GM12801 (cell line): ENCODE measurements around the gene AP3B1.

Experiments
- TF ChIP-seq, protein P1 (sequence below): IDR thresholded peaks from one replicate; pipeline ENCODE4 v1.5.1; 2011; ENCODE audit warnings: control low read depth; ENCODE audit not compliant: insufficient read length; ENCODE audit errors: extremely low read depth

The AP3B1 gene

DNA sequence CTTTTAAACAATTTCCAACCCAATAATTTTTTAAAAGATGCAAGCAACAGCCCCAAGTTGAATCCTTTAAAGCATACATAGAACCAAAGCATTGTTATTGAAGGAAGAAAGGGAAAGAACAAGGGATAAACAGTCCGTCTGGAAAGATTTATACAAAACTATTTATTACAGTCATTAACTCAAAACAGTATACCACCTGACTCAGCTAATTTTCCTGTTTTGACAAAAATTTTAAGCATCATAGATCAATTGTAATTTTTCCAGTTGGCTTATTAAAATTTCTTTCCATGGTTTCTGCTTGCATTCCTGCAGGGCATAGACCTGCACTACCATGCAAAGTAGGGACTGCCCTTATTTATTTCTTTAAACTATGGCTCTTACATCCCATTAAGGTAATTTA lies 29.9 kb downstream of the AP3B1 start:
- TF ChIP-seq, protein P1, sequence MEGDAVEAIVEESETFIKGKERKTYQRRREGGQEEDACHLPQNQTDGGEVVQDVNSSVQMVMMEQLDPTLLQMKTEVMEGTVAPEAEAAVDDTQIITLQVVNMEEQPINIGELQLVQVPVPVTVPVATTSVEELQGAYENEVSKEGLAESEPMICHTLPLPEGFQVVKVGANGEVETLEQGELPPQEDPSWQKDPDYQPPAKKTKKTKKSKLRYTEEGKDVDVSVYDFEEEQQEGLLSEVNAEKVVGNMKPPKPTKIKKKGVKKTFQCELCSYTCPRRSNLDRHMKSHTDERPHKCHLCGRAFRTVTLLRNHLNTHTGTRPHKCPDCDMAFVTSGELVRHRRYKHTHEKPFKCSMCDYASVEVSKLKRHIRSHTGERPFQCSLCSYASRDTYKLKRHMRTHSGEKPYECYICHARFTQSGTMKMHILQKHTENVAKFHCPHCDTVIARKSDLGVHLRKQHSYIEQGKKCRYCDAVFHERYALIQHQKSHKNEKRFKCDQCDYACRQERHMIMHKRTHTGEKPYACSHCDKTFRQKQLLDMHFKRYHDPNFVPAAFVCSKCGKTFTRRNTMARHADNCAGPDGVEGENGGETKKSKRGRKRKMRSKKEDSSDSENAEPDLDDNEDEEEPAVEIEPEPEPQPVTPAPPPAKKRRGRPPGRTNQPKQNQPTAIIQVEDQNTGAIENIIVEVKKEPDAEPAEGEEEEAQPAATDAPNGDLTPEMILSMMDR, result no peak

DNA sequence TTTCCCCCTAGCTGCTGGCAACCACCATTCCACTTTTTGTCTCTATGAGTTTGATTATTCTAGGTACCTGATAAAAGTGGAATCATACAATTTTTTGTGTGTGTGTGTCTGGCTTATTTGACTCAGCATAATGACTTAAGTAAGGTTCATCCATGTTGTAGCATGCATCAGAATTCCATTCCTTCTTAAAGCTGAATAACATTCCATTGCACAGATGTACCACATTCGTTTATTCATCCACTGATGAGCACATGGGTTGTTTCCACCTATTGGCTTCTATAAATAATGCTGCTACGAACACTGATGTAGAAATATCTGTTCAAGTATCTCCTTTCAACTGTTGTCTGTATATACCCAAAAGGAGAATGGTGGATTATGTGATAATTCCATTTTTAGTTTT lies 33.7 kb downstream of the AP3B1 start:
- TF ChIP-seq, protein P1, result no peak

DNA sequence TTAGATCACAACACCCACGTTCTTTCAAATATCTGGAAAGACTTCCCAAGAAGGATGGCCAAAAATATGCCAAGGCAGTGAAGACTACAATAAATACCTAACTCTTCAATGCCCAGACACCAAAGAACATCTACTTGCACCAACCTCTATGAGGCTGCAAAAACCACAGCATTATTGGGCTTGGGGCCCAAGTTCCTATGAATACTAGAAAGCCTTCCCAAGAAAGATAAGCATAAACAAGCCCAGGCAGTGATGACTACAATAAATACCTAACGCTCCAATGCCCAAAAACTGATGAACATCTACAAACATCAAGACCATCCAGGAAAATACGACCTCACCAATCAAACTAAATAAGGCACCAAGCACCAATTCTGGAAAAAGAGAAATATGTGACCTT lies 41.3 kb downstream of the AP3B1 start:
- TF ChIP-seq, protein P1, result no peak

DNA sequence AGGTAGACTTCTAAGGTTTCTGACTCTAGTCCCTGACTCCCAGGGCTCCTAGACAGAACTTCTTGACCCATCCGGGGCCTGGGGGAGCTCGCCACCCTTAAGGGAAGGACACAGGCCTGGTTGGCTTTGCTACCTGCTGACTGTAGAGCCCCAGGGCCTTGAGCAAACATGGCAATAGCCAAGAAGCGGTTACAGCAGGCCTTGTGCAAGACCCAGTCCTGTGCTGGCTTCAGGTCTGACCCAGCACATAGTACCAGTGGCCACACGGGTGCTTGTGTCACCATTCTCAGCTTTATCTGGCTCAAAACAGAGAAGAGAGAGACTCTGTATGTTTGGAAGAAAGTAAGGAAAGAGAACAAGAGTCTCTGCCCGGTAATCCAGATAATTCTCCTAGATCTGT lies 41.8 kb downstream of the AP3B1 start:
- TF ChIP-seq, protein P1, result no peak

DNA sequence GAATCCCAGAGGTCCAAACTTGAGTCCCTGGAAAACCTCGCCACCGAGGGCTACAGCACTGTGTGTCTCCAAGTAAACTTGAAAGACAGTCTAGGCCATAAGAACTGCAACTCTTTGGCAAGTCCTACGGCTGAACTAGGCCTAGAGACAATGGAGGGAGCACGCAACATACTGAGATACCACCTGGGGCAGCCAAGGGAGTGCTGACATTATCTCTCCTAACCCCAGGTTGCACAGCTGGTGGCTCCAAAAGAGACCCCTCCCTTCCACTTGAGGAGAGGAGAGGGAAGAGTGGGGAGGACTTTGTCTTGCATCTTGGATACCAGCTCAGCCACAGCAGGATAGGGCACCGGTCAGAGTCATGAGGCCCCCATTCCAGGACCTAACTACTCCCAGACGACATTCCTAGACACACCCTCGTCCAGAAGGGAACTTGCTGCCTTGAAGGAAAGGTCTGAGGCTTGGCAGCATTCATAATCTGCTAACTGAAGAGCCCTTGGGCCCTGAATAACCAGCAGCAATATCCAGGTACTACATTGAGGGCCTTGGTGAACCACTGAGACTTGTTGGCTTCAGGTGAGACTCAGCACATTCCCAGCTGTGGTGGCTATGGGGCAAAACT lies 42.7 kb downstream of the AP3B1 start:
- TF ChIP-seq, protein P1, result no peak

DNA sequence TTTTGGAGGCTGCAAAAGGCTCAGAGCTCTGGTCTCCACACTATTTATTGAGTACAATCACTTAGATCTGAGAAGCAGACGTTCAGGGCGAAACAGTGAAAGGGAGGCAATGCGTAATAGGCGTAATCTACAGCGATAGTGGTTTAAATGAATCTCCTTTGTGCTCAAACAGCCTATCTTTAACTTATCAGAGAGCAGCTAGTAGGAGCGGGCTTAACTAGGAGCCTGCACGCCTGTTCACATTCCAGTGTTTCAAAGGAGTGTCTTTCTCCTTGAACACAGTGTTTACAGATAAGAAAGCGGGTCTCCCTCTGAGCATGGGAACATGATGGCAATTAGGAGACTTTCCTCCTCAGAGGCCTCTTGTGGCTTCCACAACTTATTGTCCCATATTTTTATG lies 49.4 kb downstream of the AP3B1 start:
- TF ChIP-seq, protein P1, result no peak

DNA sequence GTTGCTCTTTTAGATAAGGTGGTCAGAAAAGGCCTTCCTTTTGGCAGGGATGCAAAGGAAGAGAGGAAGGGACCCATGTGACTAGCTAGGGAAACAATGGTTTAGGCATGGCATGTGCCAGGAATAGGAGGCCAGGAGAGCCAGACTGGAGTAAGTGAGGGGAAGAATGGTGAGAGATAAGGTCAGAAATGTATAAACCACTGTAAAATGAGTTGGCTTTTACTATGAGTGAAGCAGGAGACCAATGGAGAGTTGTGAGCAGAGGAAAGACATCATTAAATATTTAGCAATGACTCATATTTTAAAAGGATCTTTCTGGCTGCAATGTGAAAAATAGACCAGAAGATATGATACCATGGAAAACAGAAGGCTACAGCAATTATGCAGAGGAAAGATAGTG lies 50.9 kb downstream of the AP3B1 start:
- TF ChIP-seq, protein P1, result no peak
